Measurements from ENCODE around the gene CPNE8.

Gene CPNE8

GRCh38 chr12:38905480-38906351, at the start of gene CPNE8:
Gene CPNE8, minus strand, starts transcription at chr12:38905591. Its CDS starts 57 bp downstream, at chr12:38905534.
- DNase-seq = no peak

- no peak for DNase-seq
These were observed 49.0 kb upstream of the CPNE8 start for GRCh38 chr12:38954238-38954873.

- no peak for DNase-seq
These were observed 44.0 kb upstream of the CPNE8 start for GRCh38 chr12:38949363-38949762.

GRCh38 chr12:38934686-38935085, 29.3 kb upstream of the CPNE8 start:
- no peak for DNase-seq

GRCh38 chr12:38934078-38934584, 28.7 kb upstream of the CPNE8 start:
- no peak for DNase-seq

GRCh38 chr12:38932320-38932719, 26.9 kb upstream of the CPNE8 start:
- no peak for DNase-seq

- DNase-seq = no peak
These were observed 26.1 kb upstream of the CPNE8 start for GRCh38 chr12:38931461-38931860.

GRCh38 chr12:38930990-38931389, 25.6 kb upstream of the CPNE8 start:
- DNase-seq = no peak

GRCh38 chr12:38926501-38926900, 21.1 kb upstream of the CPNE8 start:
- no peak for DNase-seq

- peak; percentile 42 for DNase-seq
These were observed 15.8 kb upstream of the CPNE8 start for GRCh38 chr12:38921025-38921677.

GRCh38 chr12:38919191-38919590, 13.8 kb upstream of the CPNE8 start:
- DNase-seq = no peak

- no peak for DNase-seq
These were observed 10.2 kb upstream of the CPNE8 start for GRCh38 chr12:38915429-38916182.

GRCh38 chr12:38912116-38912515, 6.7 kb upstream of the CPNE8 start:
- no peak for DNase-seq

- no peak for DNase-seq
These were observed 6.2 kb upstream of the CPNE8 start for GRCh38 chr12:38911611-38912010.

GRCh38 chr12:38907201-38907923, 2.0 kb upstream of the CPNE8 start:
- DNase-seq = no peak

- peak; percentile 53 for DNase-seq
These were observed 1.2 kb upstream of the CPNE8 start for GRCh38 chr12:38906482-38907200.

GRCh38 chr12:38904537-38905479, 583 bp downstream of the CPNE8 start:
- no peak for DNase-seq

GRCh38 chr12:38903596-38903995, 1.8 kb downstream of the CPNE8 start:
- DNase-seq = no peak

GRCh38 chr12:38898001-38898684, 7.2 kb downstream of the CPNE8 start:
- DNase-seq = no peak

GRCh38 chr12:38895446-38895845, 9.9 kb downstream of the CPNE8 start:
- DNase-seq = no peak
